Immature natural killer cell (primary cell): ENCODE results near the gene DPEP3. TPM values are rescaled to one million over a fixed set of nuclear protein-coding genes. Genes with fewer than 3 reads are reported as not detected.
A peak's percentile ranks its signal among the peaks of the same experiment; 100 is the strongest.

ENCODE experiments used
- DNase-seq, 3 donors: peaks; one replicate each; pipeline ENCODE4 v3.0.0; 2022; ENCODE audit warnings: mixed read lengths in 1 of 3
- H3K27ac Mint-ChIP-seq, 6 donors: one replicate each; pipeline ENCODE4 v1.8.0; 2020; ENCODE audit warnings: mixed read lengths in 6 of 6, mild to moderate bottlenecking in 5 of 6, inconsistent platforms in 4 of 6, moderate library complexity in 3 of 6
- H3K27me3 Mint-ChIP-seq, 3 donors: one replicate each; pipeline ENCODE4 v1.8.0; 2020 to 2021; ENCODE audit warnings: low read depth in 3 of 3, mild to moderate bottlenecking in 3 of 3, mixed read lengths in 3 of 3, moderate library complexity in 3 of 3, inconsistent platforms in 1 of 3
- H3K36me3 Mint-ChIP-seq, 3 donors: one replicate each; pipeline ENCODE4 v1.8.0; 2020; ENCODE audit warnings: mixed read lengths in 3 of 3, inconsistent platforms in 2 of 3, mild to moderate bottlenecking in 2 of 3
- H3K4me1 Mint-ChIP-seq, 2 donors: one replicate each; pipeline ENCODE4 v1.8.0; 2020; ENCODE audit warnings: inconsistent platforms in 2 of 2, mild to moderate bottlenecking in 2 of 2, mixed read lengths in 2 of 2, moderate library complexity in 1 of 2
- H3K4me3 Mint-ChIP-seq, 5 donors: one replicate each; pipeline ENCODE4 v1.8.0; 2020; ENCODE audit warnings: mild to moderate bottlenecking in 5 of 5, mixed read lengths in 5 of 5, inconsistent platforms in 3 of 5, moderate library complexity in 3 of 5
- H3K9me3 Mint-ChIP-seq, 6 donors: one replicate each; pipeline ENCODE4 v1.8.0; 2020; ENCODE audit warnings: mild to moderate bottlenecking in 6 of 6, mixed read lengths in 6 of 6, inconsistent platforms in 4 of 6, moderate library complexity in 3 of 6
- polyA plus RNA-seq, 3 donors: library from polyadenylated mRNA; unstranded; fragments of 300-500 nt; fragmentation: Illumina TruSeq; gene quantifications; one replicate each; pipeline ENCODE4 v1.2.3, GENCODE V29; 2021

The DPEP3 gene
- polyA plus RNA-seq, 3 donors from 2014 or later = 0.11 TPM; not detected in 2

DNA sequence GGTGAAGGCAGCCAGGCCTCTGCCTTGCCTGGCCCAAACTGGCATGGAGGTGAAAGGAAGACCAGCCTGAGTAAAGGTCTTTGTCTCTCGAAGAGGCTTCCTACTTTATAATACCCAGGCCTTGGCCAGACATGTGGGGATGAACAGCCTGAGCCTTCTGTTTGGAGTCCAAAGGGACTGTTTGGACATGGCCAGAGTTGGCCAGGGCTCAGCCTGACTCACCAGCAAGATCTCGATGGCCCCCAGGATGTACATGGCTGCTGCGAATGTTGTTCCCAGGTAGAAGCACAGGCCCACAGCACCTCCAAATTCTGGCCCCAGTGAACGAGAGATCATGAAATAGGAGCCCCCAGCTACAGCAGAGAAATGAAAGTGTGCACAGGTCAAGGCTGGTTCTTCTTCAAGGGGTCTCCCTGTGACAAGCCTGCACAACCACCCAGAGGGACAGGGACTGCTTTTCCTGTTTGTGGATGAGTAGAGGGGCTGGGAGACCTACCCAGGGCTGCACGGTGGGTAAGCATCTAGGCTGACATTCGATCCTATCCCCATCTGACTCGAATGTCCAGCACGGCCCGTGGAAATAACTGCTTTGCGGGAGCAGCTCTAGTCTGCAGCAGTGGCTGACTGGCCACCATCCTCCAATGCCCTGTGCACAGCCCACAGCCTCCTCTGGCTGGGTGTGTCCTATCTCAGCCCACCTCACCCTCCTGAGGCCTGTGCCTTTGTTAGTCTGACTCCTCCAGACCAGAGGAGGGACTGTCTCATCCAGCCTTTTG, 25.7 kb downstream of the DPEP3 start:
- DNase-seq = no peak
- no peaks in the 10 kb centered on the region for H3K27me3 Mint-ChIP-seq
- H3K4me1 Mint-ChIP-seq = no peaks in the 10 kb centered on the region
- H3K9me3 Mint-ChIP-seq = no peaks in the 10 kb centered on the region
- H3K27ac Mint-ChIP-seq = no peak overlapping the region
- no peak overlapping the region for H3K4me3 Mint-ChIP-seq
- peaks cover 0 to 4% (median 0%) of the 10 kb centered on the region in 3 donors for H3K36me3 Mint-ChIP-seq

DNA sequence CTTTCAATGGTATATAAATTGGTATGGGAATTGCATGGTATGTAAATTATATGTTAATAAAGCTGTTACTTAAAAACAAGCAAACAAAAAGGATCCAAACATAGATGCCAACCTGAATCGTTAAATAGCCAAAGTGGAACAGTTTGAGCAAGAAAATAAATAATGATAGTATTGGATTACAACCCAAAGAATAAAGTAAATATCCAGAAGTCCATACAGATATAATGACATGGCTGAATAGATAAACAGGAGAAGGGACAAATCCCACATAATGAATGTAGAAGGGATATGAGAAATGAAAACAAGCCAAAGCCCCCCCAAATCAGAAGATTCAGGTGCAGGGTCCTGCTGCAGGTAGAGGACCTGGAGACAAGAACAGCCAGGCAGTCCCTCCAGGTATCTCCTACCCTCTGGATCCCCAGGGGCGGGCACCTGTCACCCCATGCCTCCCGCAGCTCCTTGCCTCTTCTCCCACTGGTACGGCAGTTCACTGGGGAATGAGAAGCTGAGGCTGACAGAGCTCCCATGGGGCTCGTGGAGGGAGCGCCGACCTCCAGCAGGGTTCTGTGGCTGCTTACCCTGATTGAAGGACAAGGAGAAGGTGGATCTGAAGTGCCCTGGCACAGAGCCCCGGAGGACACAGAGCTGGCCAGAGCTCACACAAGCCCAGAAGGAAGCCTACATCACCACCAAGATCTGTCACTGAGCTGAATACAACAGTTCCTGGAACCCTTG, 26.5 kb downstream of the DPEP3 start:
- Mint-ChIP-seq H3K9me3 (no peaks in the 10 kb centered on the region), H3K4me3 (no peak overlapping the region), H3K27me3 (no peaks in the 10 kb centered on the region), H3K27ac (peak overlapping the region in 1 of 6 donors; percentile 25), H3K36me3 (peaks cover 0 to 4% (median 0%) of the 10 kb centered on the region in 3 donors), H3K4me1 (no peaks in the 10 kb centered on the region)
- no peak for DNase-seq

DNA sequence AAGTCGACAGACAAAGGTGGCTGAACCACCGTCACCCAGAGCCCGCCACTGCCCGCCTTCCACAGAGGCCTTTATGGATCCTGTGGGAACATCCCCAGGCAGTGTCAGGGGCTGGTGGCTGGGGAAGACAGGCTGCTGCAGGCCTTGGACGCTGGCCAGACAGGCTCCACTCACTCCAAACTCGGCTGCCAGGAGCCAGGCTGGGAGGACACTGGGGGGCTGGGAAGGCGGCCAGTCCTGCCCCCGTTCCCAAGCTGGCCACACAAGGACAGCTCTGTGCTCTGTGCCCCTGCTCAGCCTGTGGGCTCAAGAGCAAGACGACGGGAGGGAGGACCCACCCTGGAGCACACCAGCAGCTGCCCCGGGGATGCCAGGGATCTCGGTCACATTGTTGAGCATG, 28.8 kb downstream of the DPEP3 start:
- H3K27ac Mint-ChIP-seq = no peak overlapping the region
- H3K27me3 Mint-ChIP-seq = peaks cover 0 to 1% (median 0%) of the 10 kb centered on the region in 3 donors
- H3K4me3 Mint-ChIP-seq = no peak overlapping the region
- no peak for DNase-seq
- H3K4me1 Mint-ChIP-seq = no peaks in the 10 kb centered on the region
- H3K9me3 Mint-ChIP-seq = no peaks in the 10 kb centered on the region
- no peaks in the 10 kb centered on the region for H3K36me3 Mint-ChIP-seq

DNA sequence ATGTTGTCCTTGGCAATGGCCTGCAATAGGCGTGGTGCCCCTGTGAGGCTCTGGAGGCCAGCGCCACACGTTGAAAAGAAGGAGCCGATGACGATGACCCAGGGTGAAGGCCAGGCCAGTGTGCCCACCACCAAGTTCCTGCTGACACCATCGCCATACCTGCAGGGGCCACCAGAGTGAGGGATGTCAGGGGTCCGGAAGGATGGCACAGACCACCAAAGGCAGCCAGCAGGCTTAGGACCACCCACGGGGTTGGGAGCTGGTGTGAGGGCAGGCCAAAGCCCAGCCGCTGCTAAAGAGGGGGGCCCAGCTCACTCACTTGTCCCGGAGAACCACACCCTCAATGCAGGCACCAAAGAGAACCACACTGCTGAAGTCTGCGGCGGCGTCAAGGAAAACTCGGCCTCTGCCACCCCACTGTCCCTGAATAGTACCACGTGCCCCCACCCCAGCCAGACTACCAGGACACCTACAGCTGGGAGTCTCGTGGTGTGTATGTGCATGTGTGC, 29.9 kb downstream of the DPEP3 start:
- Mint-ChIP-seq H3K36me3 (no peaks in the 10 kb centered on the region), H3K27ac (no peak overlapping the region), H3K4me1 (no peaks in the 10 kb centered on the region), H3K27me3 (peaks cover 0 to 1% (median 0%) of the 10 kb centered on the region in 3 donors), H3K9me3 (no peaks in the 10 kb centered on the region), H3K4me3 (no peak overlapping the region)
- DNase-seq = no peak

DNA sequence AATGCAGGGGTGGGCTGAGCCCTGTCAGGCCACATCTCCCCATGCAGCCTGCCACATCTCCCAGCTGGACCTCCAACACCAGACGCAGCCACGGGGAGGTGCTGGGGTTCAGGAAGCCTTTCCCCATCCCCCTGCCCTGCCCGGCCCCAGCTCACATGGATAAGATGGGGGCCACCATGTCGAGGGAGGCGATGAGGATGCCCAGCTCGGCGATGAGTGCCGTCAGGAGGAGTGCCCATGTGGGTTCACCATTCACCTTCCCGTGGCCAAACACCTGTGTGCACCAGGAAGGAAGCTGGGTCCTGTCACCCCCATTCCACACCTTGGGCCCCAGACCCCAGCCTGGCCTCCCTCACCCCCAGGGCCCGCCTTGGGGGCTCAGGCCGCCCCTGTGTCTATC, 30.7 kb downstream of the DPEP3 start:
- H3K4me1 Mint-ChIP-seq = no peaks in the 10 kb centered on the region
- no peaks in the 10 kb centered on the region for H3K9me3 Mint-ChIP-seq
- no peaks in the 10 kb centered on the region for H3K36me3 Mint-ChIP-seq
- no peak for DNase-seq
- no peak overlapping the region for H3K4me3 Mint-ChIP-seq
- H3K27ac Mint-ChIP-seq = no peak overlapping the region
- H3K27me3 Mint-ChIP-seq = peaks cover 0 to 1% (median 0%) of the 10 kb centered on the region in 3 donors

DNA sequence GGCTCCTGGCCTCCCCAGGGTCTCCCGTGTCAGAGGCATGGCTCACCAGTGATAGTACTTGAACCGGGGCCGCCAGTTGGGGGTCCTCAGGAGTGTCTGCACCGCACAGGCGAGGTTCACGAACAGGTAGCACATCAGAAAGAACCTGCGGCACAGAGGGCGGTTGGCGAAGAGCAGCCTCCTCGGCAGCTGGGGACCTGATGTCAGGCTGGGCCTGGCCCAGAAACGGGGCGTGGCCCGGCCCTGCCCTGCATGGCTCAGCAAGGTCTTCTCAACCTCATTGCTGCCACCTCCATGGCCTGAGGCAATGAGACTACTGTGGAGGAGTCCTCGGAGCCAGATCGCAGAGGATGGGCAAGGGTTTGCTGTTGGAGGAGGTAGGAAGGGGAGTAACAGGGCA, 32.3 kb downstream of the DPEP3 start:
- Mint-ChIP-seq H3K36me3 (no peaks in the 10 kb centered on the region), H3K9me3 (no peaks in the 10 kb centered on the region), H3K27me3 (peaks cover 0 to 1% (median 0%) of the 10 kb centered on the region in 3 donors), H3K4me3 (no peak overlapping the region), H3K27ac (no peak overlapping the region), H3K4me1 (no peaks in the 10 kb centered on the region)
- no peak for DNase-seq

DNA sequence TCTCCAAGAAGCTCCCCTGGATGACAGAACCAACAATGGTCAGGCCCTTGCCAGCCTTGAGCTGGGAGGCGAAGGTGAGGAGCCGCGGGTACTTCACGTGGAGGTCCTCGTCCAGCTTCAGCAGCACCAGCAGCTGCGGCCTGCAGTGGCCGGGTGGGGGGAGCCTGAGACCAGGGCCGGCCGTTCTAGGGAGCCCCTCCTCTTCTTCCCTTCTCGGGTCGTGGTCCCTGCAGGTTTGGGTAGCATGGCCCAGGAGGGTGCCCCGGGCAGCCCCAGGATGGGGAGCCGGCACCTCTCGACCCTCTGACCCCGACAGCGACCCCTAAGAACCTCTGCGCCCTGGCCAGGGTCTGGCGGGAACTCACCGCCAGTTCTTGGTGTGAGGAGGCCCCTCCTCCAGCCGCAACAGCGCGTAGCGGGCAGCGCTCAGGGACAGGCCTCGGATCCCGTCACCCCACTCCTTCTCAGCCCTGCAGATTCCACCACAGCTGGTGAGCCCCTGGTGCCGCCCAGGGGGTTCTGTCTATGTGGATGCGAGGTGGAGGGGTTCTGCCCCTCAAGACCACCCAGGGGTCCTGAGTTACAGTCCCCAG, 33.2 kb downstream of the DPEP3 start:
- Mint-ChIP-seq H3K4me3 (no peak overlapping the region), H3K9me3 (no peaks in the 10 kb centered on the region), H3K4me1 (peaks cover 2% of the 10 kb centered on the region in 2 donors), H3K27me3 (peaks cover 0 to 1% (median 0%) of the 10 kb centered on the region in 3 donors), H3K27ac (no peak overlapping the region), H3K36me3 (no peaks in the 10 kb centered on the region)
- DNase-seq = no peak

DNA sequence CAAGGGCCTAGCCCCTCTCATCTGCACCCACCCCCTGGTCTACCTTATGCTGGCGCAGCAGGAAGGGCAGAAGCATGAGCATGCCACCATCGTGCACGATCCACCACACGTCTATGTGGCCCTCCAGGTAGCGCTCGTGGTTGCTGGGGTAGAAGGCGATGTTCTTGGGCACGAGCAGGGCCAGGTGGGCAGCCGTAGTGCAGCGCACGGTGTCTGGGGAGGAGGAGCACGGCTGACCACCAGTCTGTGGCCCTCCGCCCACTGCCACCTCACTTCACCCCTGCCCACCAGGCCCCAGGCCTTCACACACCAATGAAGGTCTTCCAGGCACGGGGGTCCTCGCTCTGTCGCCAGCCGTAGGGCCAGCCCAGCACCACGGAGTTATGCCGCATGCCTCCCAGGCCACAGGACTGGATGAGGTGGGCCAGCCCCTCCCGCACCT, 34.1 kb downstream of the DPEP3 start:
- Mint-ChIP-seq H3K27me3 (peaks cover 0 to 3% (median 0%) of the 10 kb centered on the region in 3 donors), H3K27ac (no peak overlapping the region), H3K4me3 (no peak overlapping the region), H3K9me3 (no peaks in the 10 kb centered on the region), H3K36me3 (no peaks in the 10 kb centered on the region), H3K4me1 (peaks cover 9 to 10% of the 10 kb centered on the region in 2 donors)
- DNase-seq = no peak

DNA sequence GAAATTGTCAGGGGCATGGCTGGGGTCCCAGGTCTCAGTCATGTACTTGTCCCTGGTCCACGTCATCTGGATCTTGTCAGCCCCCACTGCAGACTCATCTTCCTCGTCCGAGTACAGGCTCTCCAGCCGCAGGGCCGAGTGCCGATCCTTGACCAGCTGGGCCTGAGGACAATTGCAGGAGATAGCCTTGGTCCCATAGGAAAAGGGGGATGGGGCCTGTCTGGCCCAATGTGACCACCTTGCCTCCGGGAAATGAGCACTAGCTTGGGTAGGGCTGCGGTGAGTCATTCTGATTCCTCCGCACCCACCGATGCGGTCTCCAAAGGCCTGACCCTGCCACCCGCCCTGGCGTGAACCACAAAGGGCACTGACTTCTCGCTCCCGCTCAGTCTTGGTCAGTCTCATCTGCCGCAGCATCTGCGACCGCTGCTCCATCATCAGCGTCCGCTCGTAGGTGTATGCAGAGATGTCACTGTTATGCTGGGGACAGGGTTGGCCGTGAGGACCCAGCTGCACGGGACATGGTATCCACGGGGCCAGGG, 34.8 kb downstream of the DPEP3 start:
- DNase-seq = no peak
- Mint-ChIP-seq H3K27ac (no peak overlapping the region), H3K4me3 (no peak overlapping the region), H3K36me3 (no peaks in the 10 kb centered on the region), H3K4me1 (peaks cover 11 to 12% of the 10 kb centered on the region in 2 donors), H3K27me3 (peaks cover 0 to 3% (median 0%) of the 10 kb centered on the region in 3 donors), H3K9me3 (no peaks in the 10 kb centered on the region)

DNA sequence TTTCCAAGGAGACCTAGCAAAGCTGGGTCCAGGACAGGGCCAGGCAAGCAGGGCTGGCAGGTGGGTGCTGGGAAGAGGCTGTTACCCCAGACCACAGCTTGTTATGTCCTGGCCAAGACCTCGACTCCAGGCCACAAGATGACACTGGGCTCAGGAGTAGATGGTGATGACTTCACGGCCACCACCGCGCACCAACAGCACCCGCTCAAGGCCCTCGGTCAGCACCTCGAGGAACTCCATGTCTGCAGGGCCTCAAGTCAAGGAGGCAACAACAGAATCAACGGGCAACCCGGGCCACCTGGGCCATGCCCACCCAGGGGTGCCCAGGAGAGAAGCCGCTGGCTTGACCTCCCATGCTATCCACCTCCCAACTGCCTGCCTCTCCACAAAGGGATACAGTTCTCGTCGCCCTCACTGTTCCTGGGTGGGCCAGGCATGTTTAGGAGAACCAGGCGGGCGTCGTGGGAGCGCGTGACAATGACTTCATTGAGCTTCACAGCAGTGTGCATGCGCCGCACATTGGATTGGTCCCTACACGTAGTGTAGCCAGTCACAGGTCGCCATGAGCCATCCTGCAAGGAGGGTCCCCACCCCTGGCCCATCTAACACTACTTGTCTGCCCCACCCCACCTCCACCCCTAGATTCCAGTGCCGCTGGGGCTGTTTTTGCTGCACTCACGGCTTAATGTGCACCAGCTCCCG, 35.5 kb downstream of the DPEP3 start:
- Mint-ChIP-seq H3K4me1 (peaks cover 18% of the 10 kb centered on the region in 2 donors), H3K4me3 (no peak overlapping the region), H3K27me3 (peaks cover 0 to 4% (median 0%) of the 10 kb centered on the region in 3 donors)

DNA sequence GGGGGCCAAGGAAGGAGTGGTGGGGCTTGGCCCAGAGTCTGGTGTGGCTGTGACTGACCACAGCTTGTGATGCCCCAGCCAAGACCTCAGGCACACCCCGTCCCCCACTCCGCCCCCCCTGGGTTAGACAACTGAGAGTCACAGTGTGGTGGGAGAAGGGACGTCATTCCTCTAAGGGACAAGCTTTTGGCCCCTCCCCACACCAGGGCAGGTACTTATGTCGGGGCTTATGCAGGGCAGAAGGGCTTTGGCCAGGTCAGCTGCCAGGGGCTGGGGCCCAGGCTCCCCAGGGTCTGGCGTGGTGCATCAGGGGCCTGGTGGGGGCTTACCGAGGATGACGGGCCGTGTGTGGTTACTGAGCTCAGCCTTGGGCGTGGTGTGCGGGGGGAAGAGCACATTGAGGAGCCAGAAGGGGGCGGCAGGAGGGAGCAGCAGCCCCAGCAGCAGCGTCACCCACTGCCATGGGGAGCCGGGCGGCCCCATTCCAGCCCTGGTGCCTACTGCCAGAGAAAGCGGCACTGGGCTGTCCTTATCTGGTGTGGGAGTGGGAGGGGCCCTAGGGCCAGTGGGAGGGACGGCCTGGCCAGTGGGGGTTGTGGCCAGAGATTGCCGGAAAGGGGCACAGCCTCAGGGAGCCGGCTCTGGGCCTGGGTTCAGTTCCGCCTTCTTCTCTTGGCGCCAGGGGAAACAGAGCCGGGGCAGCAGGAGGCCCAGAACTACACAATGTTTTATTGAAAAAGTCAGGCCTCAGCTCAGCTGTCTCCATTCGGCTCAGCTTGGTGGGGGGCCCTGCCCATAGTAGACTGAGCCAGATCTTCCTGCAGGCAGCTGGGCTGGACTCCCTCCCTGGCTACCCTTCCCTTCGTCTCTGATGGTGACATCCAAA, 36.4 kb downstream of the DPEP3 start, which contains the start of gene LCAT:
Gene LCAT (minus strand): TSS at position 502 of the 886 bp plus-strand sequence. CDS start 19 bp downstream, at position 483.
- no peaks in the 10 kb centered on the region for H3K36me3 Mint-ChIP-seq
- DNase-seq = no peak
- H3K27me3 Mint-ChIP-seq = peaks cover 0 to 6% (median 0%) of the 10 kb centered on the region in 3 donors
- H3K4me3 Mint-ChIP-seq = no peak within 1 kb of the TSS
- H3K9me3 Mint-ChIP-seq = no peaks in the 10 kb centered on the region
- H3K27ac Mint-ChIP-seq = no peak within 1 kb of the TSS
- peaks cover 19 to 22% of the 10 kb centered on the region in 2 donors for H3K4me1 Mint-ChIP-seq

More for the DNA sequence above, 35.5 kb downstream of the DPEP3 start:
- DNase-seq = no peak
- Mint-ChIP-seq H3K27ac (no peak overlapping the region), H3K9me3 (no peaks in the 10 kb centered on the region), H3K36me3 (no peaks in the 10 kb centered on the region)

DNA sequence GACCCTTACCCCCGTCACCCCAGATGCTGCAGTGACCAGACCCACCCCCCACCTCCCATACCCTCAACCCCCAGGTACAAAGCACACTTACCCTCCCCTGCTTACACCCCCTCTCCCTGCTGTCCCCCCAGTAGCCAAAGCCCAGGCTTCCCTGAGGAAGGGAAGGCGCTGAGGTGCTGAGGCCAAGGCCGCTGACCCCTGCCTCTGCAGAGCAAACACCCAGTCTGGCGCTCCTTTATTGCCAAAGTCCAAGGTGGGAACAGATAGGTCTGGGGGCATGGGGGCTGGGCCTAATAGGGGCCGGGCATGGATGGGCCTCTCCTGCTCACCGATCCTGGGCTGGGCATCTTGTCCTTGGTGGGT, 37.1 kb downstream of the DPEP3 start:
- no peaks in the 10 kb centered on the region for H3K36me3 Mint-ChIP-seq
- H3K9me3 Mint-ChIP-seq = no peaks in the 10 kb centered on the region
- no peak for DNase-seq
- H3K4me1 Mint-ChIP-seq = peaks cover 19 to 22% of the 10 kb centered on the region in 2 donors
- no peak overlapping the region for H3K27ac Mint-ChIP-seq
- no peak overlapping the region for H3K4me3 Mint-ChIP-seq
- H3K27me3 Mint-ChIP-seq = peaks cover 0 to 6% (median 0%) of the 10 kb centered on the region in 3 donors
